GM23338 (cell line): ENCODE results near the gene UTP3. TPM values are rescaled to one million over a fixed set of nuclear protein-coding genes. Genes with fewer than 3 reads are reported as not detected.

Experiments used
- EZH2 ChIP-seq: fragments of 200-600 bp; sonication (generic); IDR thresholded peaks from one replicate; pipeline ENCODE4 v1.8.0; 2017; ENCODE audit warnings: antibody characterized with exemption, mild to moderate bottlenecking, low read depth; ENCODE audit not compliant: unreplicated experiment
- EZH2phosphoT487 ChIP-seq: fragments of 200-600 bp; sonication (generic); IDR thresholded peaks from one replicate; pipeline ENCODE4 v1.8.1; 2018; ENCODE audit warnings: antibody characterized with exemption; ENCODE audit not compliant: unreplicated experiment
- JUNB ChIP-seq: IDR thresholded peaks from one replicate; pipeline ENCODE4 v1.6.1; 2016; ENCODE audit warnings: antibody characterized with exemption; ENCODE audit not compliant: unreplicated experiment
- STAT1 ChIP-seq: IDR thresholded peaks from one replicate; pipeline ENCODE4 v1.6.1; 2016; ENCODE audit warnings: antibody characterized with exemption; ENCODE audit not compliant: unreplicated experiment
- ZNF462 ChIP-seq: fragments of 250-450 bp; sonication (Bioruptor Pico); IDR thresholded peaks from 2 replicates; pipeline ENCODE4 v1.5.0; 2020; ENCODE audit warnings: mild to moderate bottlenecking, moderate library complexity
- polyA plus RNA-seq: library from polyadenylated mRNA; unstranded; fragments of >200 nt; fragmentation: Nextera tagmentation; extraction: Ambion mirVana; gene quantifications from 2 replicates; pipeline ENCODE4 v1.2.1, GENCODE V29; 2016
- total RNA-seq: library from RNA; depleted of rRNA; stranded (reverse); fragments of >200 nt; shearing (Covaris generic); gene quantifications from 2 replicates; pipeline ENCODE4 v1.2.3, GENCODE V29; 2014
- TF ChIP-seq, protein P1 (sequence below): IDR thresholded peaks from one replicate; pipeline ENCODE4 v1.6.1; 2018; ENCODE audit warnings: antibody characterized with exemption; ENCODE audit not compliant: unreplicated experiment

Gene UTP3
- total and polyA plus RNA-seq, 2 experiments from 2014 or later, result 36.9 to 44.3 TPM

GRCh38 chr4:70670332-70671014 is 17.9 kb upstream of the UTP3 start (continued):
- TF ChIP-seq ZNF462 (CRISPR knock-in tag), result no peak
- TF ChIP-seq STAT1, result no peak
- TF ChIP-seq JUNB, result no peak
- TF ChIP-seq EZH2, result no peak
- no peak for TF ChIP-seq EZH2phosphoT487
- TF ChIP-seq, protein P1, sequence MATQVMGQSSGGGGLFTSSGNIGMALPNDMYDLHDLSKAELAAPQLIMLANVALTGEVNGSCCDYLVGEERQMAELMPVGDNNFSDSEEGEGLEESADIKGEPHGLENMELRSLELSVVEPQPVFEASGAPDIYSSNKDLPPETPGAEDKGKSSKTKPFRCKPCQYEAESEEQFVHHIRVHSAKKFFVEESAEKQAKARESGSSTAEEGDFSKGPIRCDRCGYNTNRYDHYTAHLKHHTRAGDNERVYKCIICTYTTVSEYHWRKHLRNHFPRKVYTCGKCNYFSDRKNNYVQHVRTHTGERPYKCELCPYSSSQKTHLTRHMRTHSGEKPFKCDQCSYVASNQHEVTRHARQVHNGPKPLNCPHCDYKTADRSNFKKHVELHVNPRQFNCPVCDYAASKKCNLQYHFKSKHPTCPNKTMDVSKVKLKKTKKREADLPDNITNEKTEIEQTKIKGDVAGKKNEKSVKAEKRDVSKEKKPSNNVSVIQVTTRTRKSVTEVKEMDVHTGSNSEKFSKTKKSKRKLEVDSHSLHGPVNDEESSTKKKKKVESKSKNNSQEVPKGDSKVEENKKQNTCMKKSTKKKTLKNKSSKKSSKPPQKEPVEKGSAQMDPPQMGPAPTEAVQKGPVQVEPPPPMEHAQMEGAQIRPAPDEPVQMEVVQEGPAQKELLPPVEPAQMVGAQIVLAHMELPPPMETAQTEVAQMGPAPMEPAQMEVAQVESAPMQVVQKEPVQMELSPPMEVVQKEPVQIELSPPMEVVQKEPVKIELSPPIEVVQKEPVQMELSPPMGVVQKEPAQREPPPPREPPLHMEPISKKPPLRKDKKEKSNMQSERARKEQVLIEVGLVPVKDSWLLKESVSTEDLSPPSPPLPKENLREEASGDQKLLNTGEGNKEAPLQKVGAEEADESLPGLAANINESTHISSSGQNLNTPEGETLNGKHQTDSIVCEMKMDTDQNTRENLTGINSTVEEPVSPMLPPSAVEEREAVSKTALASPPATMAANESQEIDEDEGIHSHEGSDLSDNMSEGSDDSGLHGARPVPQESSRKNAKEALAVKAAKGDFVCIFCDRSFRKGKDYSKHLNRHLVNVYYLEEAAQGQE, result no peak
